SK-N-SH (cell line): ENCODE measurements around the gene ATP2B2. TPM values are rescaled to one million over a fixed set of nuclear protein-coding genes. Genes with fewer than 3 reads are reported as not detected.

Experiments used
- CTCF ChIA-PET: fragments of 300-600, 350-600 bp; formaldehyde crosslinking; extraction: SDS; loops from one replicate; lab custom pipeline; 2021; lab: Yijun Ruan, JAX
- POLR2A ChIA-PET: fragments of 350-600 bp; sonication (Branson Sonifier 250); formaldehyde crosslinking; extraction: SDS; loops from one replicate; lab custom pipeline; 2020; ENCODE audit warnings: antibody characterized with exemption, inconsistent platforms; lab: Yijun Ruan, JAX
- DNase-seq: peaks from one replicate; pipeline ENCODE4 v3.0.0; 2012
- H2AFZ ChIP-seq: fragments of 200-600 bp; sonication (generic); 2 replicates; pipeline ENCODE4 v1.8.1; 2016; ENCODE audit warnings: antibody characterized with exemption, mild to moderate bottlenecking, low read depth
- H3F3A ChIP-seq: fragments of 200-600 bp; sonication (generic); replicated peaks from 2 replicates; pipeline ENCODE3; 2016; ENCODE audit warnings: antibody characterized with exemption, mild to moderate bottlenecking; ENCODE audit not compliant: insufficient read depth
- H3K27ac ChIP-seq, 2 experiments: fragments of 200-500 bp in 1 of 2; fragments of 200-600 bp in 1 of 2; sonication (Bioruptor generic) in 1 of 2; sonication (generic), shearing (Covaris generic) in 1 of 2; 2 replicates each; pipeline versions ENCODE4 v1.5.1 to v1.6.1; 2014 to 2016; ENCODE audit warnings: low read depth in 2 of 2, inconsistent platforms in 1 of 2, low read length in 1 of 2, mild to moderate bottlenecking in 1 of 2, mixed read lengths in 1 of 2
- H3K27me3 ChIP-seq: fragments of 200-600 bp; sonication (generic), shearing (Covaris generic); 2 replicates; pipeline ENCODE4 v1.6.1; 2016; ENCODE audit warnings: mixed run types; ENCODE audit not compliant: insufficient read depth
- H3K36me3 ChIP-seq, 2 experiments: fragments of 200-500 bp in 1 of 2; fragments of 200-600 bp in 1 of 2; sonication (Bioruptor generic) in 1 of 2; sonication (generic) in 1 of 2; replicated peaks in 1 of 2; 2 replicates each; pipeline versions ENCODE3 to v1.5.1; 2014 to 2016; ENCODE audit warnings: low read length in 1 of 2, mild to moderate bottlenecking in 1 of 2; ENCODE audit not compliant: insufficient read depth in 2 of 2, control insufficient read depth in 1 of 2
- H3K4me1 ChIP-seq, 2 experiments: fragments of 200-500 bp in 1 of 2; fragments of 200-600 bp in 1 of 2; sonication (Bioruptor generic) in 1 of 2; sonication (generic), shearing (Covaris generic) in 1 of 2; 2 replicates each; pipeline versions ENCODE4 v1.5.1 to v1.6.1; 2014 to 2016; ENCODE audit warnings: low read depth in 1 of 2, low read length in 1 of 2, mixed run types in 1 of 2; ENCODE audit not compliant: insufficient read depth in 2 of 2, control insufficient read depth in 1 of 2
- H3K4me2 ChIP-seq: fragments of 200-600 bp; sonication (generic), shearing (Covaris generic); 2 replicates; pipeline ENCODE4 v1.6.1; 2017; ENCODE audit warnings: mixed run types
- H3K4me3 ChIP-seq, 2 experiments: fragments of 200-500 bp in 1 of 2; fragments of 200-600 bp in 1 of 2; sonication (Bioruptor generic) in 1 of 2; sonication (generic), shearing (Covaris generic) in 1 of 2; 2 replicates each; pipeline versions ENCODE4 v1.5.1 to v1.8.1; 2014 to 2016; ENCODE audit warnings: low read depth in 2 of 2, inconsistent platforms in 1 of 2, low read length in 1 of 2, mild to moderate bottlenecking in 1 of 2, mixed read lengths in 1 of 2, moderate library complexity in 1 of 2
- H3K79me2 ChIP-seq: fragments of 200-600 bp; sonication (generic); 2 replicates; pipeline ENCODE4 v1.8.1; 2017; ENCODE audit warnings: mild to moderate bottlenecking; ENCODE audit not compliant: insufficient read depth
- H3K9ac ChIP-seq: fragments of 200-600 bp; sonication (generic); 2 replicates; pipeline ENCODE4 v1.6.1; 2017; ENCODE audit warnings: mixed run types
- H3K9me2 ChIP-seq: fragments of 200-600 bp; sonication (generic); 2 replicates; pipeline ENCODE4 v1.6.1; 2017; ENCODE audit warnings: mixed run types
- H3K9me3 ChIP-seq: fragments of 200-600 bp; sonication (generic); 2 replicates; pipeline ENCODE4 v1.6.1; 2017; ENCODE audit warnings: mixed run types, mild to moderate bottlenecking, moderate library complexity
- H4K20me1 ChIP-seq: fragments of 200-600 bp; sonication (generic); 2 replicates; pipeline ENCODE4 v1.6.1; 2017; ENCODE audit warnings: mild to moderate bottlenecking, mixed run types; ENCODE audit not compliant: insufficient read depth
- ELF1 ChIP-seq: IDR thresholded peaks from 2 replicates; pipeline ENCODE4 v1.4.0; 2012
- EZH2phosphoT487 ChIP-seq: fragments of 200-600 bp; sonication (generic); IDR thresholded peaks from 2 replicates; pipeline ENCODE4 v1.6.1; 2017; ENCODE audit warnings: low read depth, mixed run types, mild to moderate bottlenecking, antibody characterized with exemption, moderate library complexity, borderline replicate concordance
- FOSL2 ChIP-seq: IDR thresholded peaks from 2 replicates; pipeline ENCODE4 v1.4.0; 2012; ENCODE audit warnings: low read depth, mild to moderate bottlenecking, moderate library complexity, borderline replicate concordance
- FOXM1 ChIP-seq: IDR thresholded peaks from 2 replicates; pipeline ENCODE4 v1.4.0; 2012; ENCODE audit warnings: low read depth, mild to moderate bottlenecking
- GATA2 ChIP-seq: sonication (generic); formaldehyde crosslinking; IDR thresholded peaks from 2 replicates; pipeline ENCODE4 v1.5.0; 2020; ENCODE audit warnings: mild to moderate bottlenecking, missing genetic modification reagents
- IRF3 ChIP-seq: fragments of 150-350 bp; IDR thresholded peaks from 2 replicates; pipeline ENCODE4 v1.6.1; 2016; ENCODE audit warnings: mild to moderate bottlenecking, low read depth, low read length
- JUND ChIP-seq: IDR thresholded peaks from 2 replicates; pipeline ENCODE4 v1.4.0; 2012
- MAX ChIP-seq: IDR thresholded peaks from 2 replicates; pipeline ENCODE4 v1.4.0; 2012; ENCODE audit warnings: low read depth
- MEF2A ChIP-seq: IDR thresholded peaks from 2 replicates; pipeline ENCODE4 v1.4.0; 2012; ENCODE audit warnings: low read depth, borderline replicate concordance
- MXI1 ChIP-seq: IDR thresholded peaks from 2 replicates; pipeline ENCODE4 v1.6.1; 2012; ENCODE audit warnings: mild to moderate bottlenecking, low read depth, low read length, improper control_type of control experiment
- NFIC ChIP-seq: IDR thresholded peaks from 2 replicates; pipeline ENCODE4 v1.4.0; 2012; ENCODE audit warnings: borderline replicate concordance
- RAD21 ChIP-seq: IDR thresholded peaks from 2 replicates; pipeline ENCODE4 v1.6.1; 2012; ENCODE audit warnings: mild to moderate bottlenecking, low read length
- REST ChIP-seq: IDR thresholded peaks from 2 replicates; pipeline ENCODE4 v1.6.1; 2012; ENCODE audit warnings: mild to moderate bottlenecking, low read depth, low read length, moderate library complexity
- RFX5 ChIP-seq: IDR thresholded peaks from 2 replicates; pipeline ENCODE4 v1.6.1; 2012; ENCODE audit warnings: mild to moderate bottlenecking, improper control_type of control experiment, low read length
- RXRA ChIP-seq: IDR thresholded peaks from 2 replicates; pipeline ENCODE4 v1.4.0; 2012; ENCODE audit warnings: low read depth, mild to moderate bottlenecking, borderline replicate concordance
- TAF1 ChIP-seq: IDR thresholded peaks from 2 replicates; pipeline ENCODE4 v1.6.1; 2012; ENCODE audit warnings: low read depth, mild to moderate bottlenecking, low read length, moderate library complexity, borderline replicate concordance
- TCF12 ChIP-seq: IDR thresholded peaks from 2 replicates; pipeline ENCODE4 v1.4.0; 2012
- YY1 ChIP-seq: IDR thresholded peaks from 2 replicates; pipeline ENCODE4 v1.4.0; 2012; ENCODE audit warnings: low read depth, mild to moderate bottlenecking
- WGBS: methylation state at CpG from one replicate; pipeline ENCODE4 v1.1.6; 2017; ENCODE audit warnings: low lambda C conversion rate; 5-methylcytosine and 5-hydroxymethylcytosine counted together
- polyA plus RNA-seq, 3 experiments: library from polyadenylated mRNA; depleted of rRNA; stranded (reverse); fragments of >200 nt; gene quantifications; 2 replicates each; pipeline ENCODE4 v1.2.3, GENCODE V29; 2012

ATP2B2 gene
- polyA plus RNA-seq, 1 of the 3 experiments (the other 2 are of a cell fraction), result 0.15 TPM

DNA sequence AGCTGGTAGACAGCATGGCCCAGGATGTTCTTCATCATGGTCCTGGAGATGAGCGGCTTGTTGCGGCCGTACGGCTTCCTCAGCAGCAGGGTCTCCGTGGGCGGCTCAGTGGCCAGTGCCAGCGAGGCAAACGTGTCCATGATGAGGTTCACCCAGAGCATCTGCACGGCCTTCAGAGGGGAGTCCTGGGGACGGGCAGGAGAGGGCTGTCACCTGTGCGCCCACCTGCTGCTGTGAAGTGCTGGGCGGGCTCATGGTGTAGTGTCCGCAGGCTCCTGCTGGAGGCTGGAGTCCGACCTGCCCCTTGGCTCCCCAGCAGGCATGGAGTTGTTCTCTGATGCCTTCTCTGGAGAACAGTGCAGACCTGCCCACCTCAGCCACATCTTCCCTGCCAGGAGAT is 162.6 kb downstream of the ATP2B2 start:
- ChIA-PET POLR2A (no interaction called here), CTCF (interaction anchor here (0.9 to 11.5 kb wide), 12 partner anchors 11 to 603 kb away, joined by 3 to 166 read pairs (median 8); no protein-coding TSS in a partner anchor)
- Histone ChIP-seq H3K9me3 (no peaks in the 10 kb centered on the region), H3K36me3 (no peaks in the 10 kb centered on the region), H3K4me2 (no peak overlapping the region), H3F3A (no peaks in the 10 kb centered on the region), H3K9me2 (no peaks in the 10 kb centered on the region), H4K20me1 (no peaks in the 10 kb centered on the region), H2AFZ (no peak overlapping the region), H3K27ac (no peak overlapping the region), H3K27me3 (no peaks in the 10 kb centered on the region), H3K4me3 (no peak overlapping the region), H3K9ac (no peak overlapping the region), H3K4me1 (peaks cover 0 to 3% of the 10 kb centered on the region in 2 experiments; a peak in 1 of 4 replicates), H3K79me2 (no peaks in the 10 kb centered on the region)
- TF ChIP-seq ELF1 (no peak), TAF1 (no peak), YY1 (no peak), MXI1 (no peak), NFIC (no peak), EZH2phosphoT487 (no peak), RFX5 (no peak), JUND (no peak), MAX (no peak), REST (no peak)
- WGBS, result 70% methylated on average over 2 of the region's 14 CpGs
- DNase-seq, result no peak

GRCh38 chr3:10341901-10342398 is 163.4 kb downstream of the ATP2B2 start:
- Histone ChIP-seq H3K27ac (no peak overlapping the region), H2AFZ (no peak overlapping the region), H3K27me3 (no peaks in the 10 kb centered on the region), H3K36me3 (no peaks in the 10 kb centered on the region), H3K4me1 (peaks cover 0 to 3% of the 10 kb centered on the region in 2 experiments; a peak in 1 of 4 replicates), H3K4me2 (no peak overlapping the region), H3K9me3 (no peaks in the 10 kb centered on the region), H4K20me1 (no peaks in the 10 kb centered on the region), H3K9me2 (no peaks in the 10 kb centered on the region), H3F3A (no peaks in the 10 kb centered on the region), H3K9ac (no peak overlapping the region), H3K79me2 (no peaks in the 10 kb centered on the region), H3K4me3 (no peak overlapping the region)
- 60% methylated on average over 5 of the region's 7 CpGs for WGBS
- DNase-seq, result peak; percentile 10
- ChIA-PET CTCF (interaction anchor here (0.7 to 11.5 kb wide), 2 partner anchors 163 to 397 kb away, joined by 3 to 166 read pairs; partner anchors contain the start of gene ATP2B2), POLR2A (no interaction called here)
- TF ChIP-seq FOXM1 (no peak), RAD21 (no peak), RFX5 (no peak), MEF2A (no peak), FOSL2 (no peak), TCF12 (no peak), IRF3 (no peak), GATA2 (CRISPR knock-in tag) (no peak), RXRA (no peak)
